Osteoblast (primary cell): ENCODE measurements around the gene RBM26. TPM values are rescaled to one million over a fixed set of nuclear protein-coding genes. Genes with fewer than 3 reads are reported as not detected.

Experiments
- DNase-seq: peaks from one replicate; pipeline ENCODE4 v3.0.0; 2011; ENCODE audit warnings: low spot score, mixed read lengths; ENCODE audit not compliant: insufficient read length; ENCODE audit errors: missing footprints
- H2AFZ ChIP-seq: 2 replicates; pipeline ENCODE4 v1.6.0; 2011; ENCODE audit warnings: mild to moderate bottlenecking, low read length
- H3K27ac ChIP-seq: 2 replicates; pipeline ENCODE4 v1.5.1; 2011; ENCODE audit warnings: mild to moderate bottlenecking, low read depth, low read length, moderate library complexity
- H3K27me3 ChIP-seq: 2 replicates; pipeline ENCODE4 v1.6.0; 2012; ENCODE audit warnings: mild to moderate bottlenecking, control low read depth, inconsistent platforms, low read length, moderate library complexity; ENCODE audit not compliant: insufficient read depth
- H3K36me3 ChIP-seq: 2 replicates; pipeline ENCODE4 v1.5.1; 2011; ENCODE audit warnings: mild to moderate bottlenecking, low read length, control low read depth, moderate library complexity; ENCODE audit not compliant: insufficient read depth
- H3K4me1 ChIP-seq: 2 replicates; pipeline ENCODE4 v1.5.1; 2011; ENCODE audit warnings: mild to moderate bottlenecking, low read length, control low read depth, moderate library complexity; ENCODE audit not compliant: insufficient read depth
- H3K4me2 ChIP-seq: 2 replicates; pipeline ENCODE4 v1.6.0; 2011; ENCODE audit warnings: mild to moderate bottlenecking, low read length; ENCODE audit not compliant: insufficient read depth
- H3K4me3 ChIP-seq: fragments of 200-600 bp; sonication (generic); 3 replicates; pipeline ENCODE4 v1.5.1; 2012; ENCODE audit warnings: mild to moderate bottlenecking, low read length, inconsistent platforms; ENCODE audit not compliant: insufficient read depth
- H3K79me2 ChIP-seq: 2 replicates; pipeline ENCODE4 v1.6.0; 2012; ENCODE audit warnings: mild to moderate bottlenecking, low read length, control low read depth, inconsistent platforms; ENCODE audit not compliant: insufficient read depth
- H3K9me3 ChIP-seq: 2 replicates; pipeline ENCODE4 v1.5.1; 2011; ENCODE audit warnings: low read depth, low read length, control low read depth
- H4K20me1 ChIP-seq: 2 replicates; pipeline ENCODE4 v1.6.0; 2012; ENCODE audit warnings: mild to moderate bottlenecking, low read length, control low read depth; ENCODE audit not compliant: insufficient read depth
- CTCF ChIP-seq: IDR thresholded peaks from 2 replicates; pipeline ENCODE4 v1.5.1; 2011; ENCODE audit warnings: mild to moderate bottlenecking, low read depth, low read length, moderate library complexity; ENCODE audit errors: extremely low read depth
- total RNA-seq: library from RNA; depleted of rRNA; stranded (reverse); fragments of >200 nt; gene quantifications from 2 replicates; pipeline ENCODE4 v1.2.3, GENCODE V29; 2012

The RBM26 gene
- total RNA-seq, 1 donor: 35.5 TPM

DNA sequence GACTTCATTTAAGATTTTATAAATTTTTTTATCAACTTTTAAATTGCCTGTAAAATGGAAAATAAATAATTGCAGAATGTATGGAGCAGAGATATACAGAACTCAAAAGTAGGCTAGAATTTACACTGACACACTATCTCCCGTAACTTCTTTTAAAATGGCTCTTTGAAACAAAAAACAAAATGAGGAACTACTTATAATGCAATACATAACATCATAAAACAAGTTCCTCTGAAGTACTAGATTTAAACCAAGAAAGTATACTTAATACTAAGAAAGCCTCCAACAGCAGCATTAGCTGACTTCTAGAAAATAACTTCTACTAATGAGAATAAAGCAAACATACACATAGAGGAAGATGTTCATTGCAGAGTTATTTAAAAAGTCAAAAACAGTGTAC, 17.0 kb downstream of the RBM26 start:
- H3K27me3 ChIP-seq: no peaks in the 10 kb centered on the region
- H3K4me2 ChIP-seq: no peak overlapping the region
- H3K4me1 ChIP-seq: peaks cover 22% of the 10 kb centered on the region
- peaks cover 89% of the 10 kb centered on the region for H3K79me2 ChIP-seq
- H3K27ac ChIP-seq: no peak overlapping the region
- no peaks in the 10 kb centered on the region for H3K36me3 ChIP-seq
- H2AFZ ChIP-seq: no peak overlapping the region
- H3K4me3 ChIP-seq: no peak overlapping the region
- DNase-seq: no peak
- H4K20me1 ChIP-seq: peaks cover 49% of the 10 kb centered on the region
- H3K9me3 ChIP-seq: no peaks in the 10 kb centered on the region
- TF ChIP-seq CTCF: no peak

DNA sequence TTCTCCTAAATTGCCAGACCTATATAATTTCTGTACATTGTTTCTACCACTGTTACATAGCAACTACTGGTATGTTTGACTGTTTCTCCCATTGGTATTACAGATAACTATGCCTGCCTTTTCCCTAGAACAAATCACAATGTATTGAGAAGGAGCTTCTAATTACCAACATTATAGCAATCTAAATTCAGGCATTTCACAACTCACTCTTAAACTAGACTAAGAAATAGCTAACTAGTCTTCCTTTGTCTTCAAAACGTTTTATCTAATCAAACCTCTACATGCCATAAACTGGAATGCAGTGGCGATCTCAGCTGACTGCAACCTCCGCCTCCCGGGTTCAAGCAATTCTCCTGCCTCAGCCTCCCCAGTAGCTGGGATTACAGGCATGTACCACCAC, 18.2 kb downstream of the RBM26 start:
- Histone ChIP-seq H3K4me1 (peaks cover 12% of the 10 kb centered on the region), H3K9me3 (no peaks in the 10 kb centered on the region), H3K79me2 (peaks cover 89% of the 10 kb centered on the region), H3K27me3 (no peaks in the 10 kb centered on the region), H3K36me3 (no peaks in the 10 kb centered on the region), H2AFZ (no peak overlapping the region), H3K4me2 (no peak overlapping the region), H3K27ac (no peak overlapping the region), H3K4me3 (no peak overlapping the region), H4K20me1 (peaks cover 39% of the 10 kb centered on the region)
- DNase-seq: no peak
- no peak for TF ChIP-seq CTCF

GRCh38 chr13:79386125-79386826, 19.8 kb downstream of the RBM26 start:
- no peak overlapping the region for H3K27ac ChIP-seq
- H3K36me3 ChIP-seq: no peaks in the 10 kb centered on the region
- no peaks in the 10 kb centered on the region for H3K9me3 ChIP-seq
- peaks cover 9% of the 10 kb centered on the region for H3K4me1 ChIP-seq
- no peak for TF ChIP-seq CTCF
- H4K20me1 ChIP-seq: peaks cover 31% of the 10 kb centered on the region
- no peak overlapping the region for H3K4me3 ChIP-seq
- no peak overlapping the region for H2AFZ ChIP-seq
- H3K79me2 ChIP-seq: peaks cover 95% of the 10 kb centered on the region
- no peaks in the 10 kb centered on the region for H3K27me3 ChIP-seq
- DNase-seq: no peak
- H3K4me2 ChIP-seq: no peak overlapping the region

DNA sequence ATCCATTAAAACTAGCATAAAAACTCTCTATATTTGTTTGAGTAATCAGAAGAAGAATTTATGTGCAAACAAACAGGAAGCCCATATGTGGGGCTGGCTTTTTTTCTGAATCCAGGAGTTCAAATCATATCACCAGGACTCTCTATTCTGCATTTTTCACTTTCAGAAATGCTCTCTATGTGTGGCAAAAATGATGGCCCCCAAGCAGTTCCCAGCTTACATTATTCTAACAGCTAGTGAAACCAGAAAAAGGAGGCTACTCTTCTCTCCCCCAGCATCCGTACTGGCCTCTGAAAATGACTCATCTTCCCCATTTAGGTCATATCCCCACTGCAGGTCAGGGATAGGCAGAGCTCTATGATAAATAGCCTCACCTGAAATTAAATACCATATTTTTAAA, 20.4 kb downstream of the RBM26 start:
- Histone ChIP-seq H3K27me3 (no peaks in the 10 kb centered on the region), H3K4me2 (no peak overlapping the region), H3K36me3 (no peaks in the 10 kb centered on the region), H2AFZ (no peak overlapping the region), H3K4me3 (no peak overlapping the region), H3K4me1 (peaks cover 9% of the 10 kb centered on the region), H3K27ac (no peak overlapping the region), H3K9me3 (no peaks in the 10 kb centered on the region), H3K79me2 (peaks cover 95% of the 10 kb centered on the region), H4K20me1 (peaks cover 25% of the 10 kb centered on the region)
- peak; percentile 68 for DNase-seq
- TF ChIP-seq CTCF: no peak
